ENCODE measurements around the gene FOXP2.
"Not testable (repeated sequence)": the region's sequence is repeated elsewhere in the genome, so short reads cannot be mapped to it uniquely, and the experiment has no call there.

The FOXP2 gene
- total RNA-seq = 0 to 0.72 (median 0.06) reads per million in 9 experiments

GRCh38 chr7:114414156-114415063, at the start of gene FOXP2:
TSS of gene FOXP2 (plus strand) at chr7:114414815. CDS start at chr7:114426512, 11,697 bp downstream.
- H3K27ac Mint-ChIP-seq = no peak within 1 kb of the TSS
- no peak for DNase-seq
- H3K27me3 Mint-ChIP-seq = peaks cover 0 to 7% of the 10 kb centered on the region in 2 donors
- H3K4me3 Mint-ChIP-seq = no peak within 1 kb of the TSS
- no peaks in the 10 kb centered on the region for H3K4me1 Mint-ChIP-seq (ENCODE audit: low read depth in 2 of 2)
- H3K36me3 Mint-ChIP-seq (ENCODE audit: insufficient read depth) = no peaks in the 10 kb centered on the region
- no peaks in the 10 kb centered on the region for H3K9me3 Mint-ChIP-seq
- ATAC-seq (replicated peaks) = no peak

DNA sequence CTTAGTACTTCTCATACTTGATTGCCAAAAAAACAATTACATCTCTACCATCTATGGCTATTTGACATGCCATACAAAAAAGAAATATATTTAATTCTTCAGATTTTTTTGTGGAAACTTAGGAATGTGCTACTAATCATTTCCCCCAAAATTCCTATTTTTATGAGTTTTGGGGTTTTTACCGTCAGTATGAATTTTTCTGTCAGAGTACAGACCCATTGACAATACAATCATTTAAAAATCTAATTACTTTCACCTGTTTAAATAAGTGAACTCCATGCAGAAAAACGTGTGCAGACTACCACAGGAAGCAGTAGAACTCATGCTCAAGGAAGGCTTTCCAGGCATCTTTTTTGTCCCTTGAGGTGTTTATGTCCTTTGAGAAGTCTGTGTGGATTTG, 48.8 kb upstream of the FOXP2 start:
- ATAC-seq (replicated peaks) (no peak), DNase-seq (no peak)
- no peaks in the 10 kb centered on the region for H3K36me3 Mint-ChIP-seq (ENCODE audit: insufficient read depth)
- no peaks in the 10 kb centered on the region for H3K4me1 Mint-ChIP-seq (ENCODE audit: low read depth in 2 of 2)
- no peak overlapping the region for H3K27ac Mint-ChIP-seq
- no peak overlapping the region for H3K4me3 Mint-ChIP-seq
- H3K27me3 Mint-ChIP-seq = no peaks in the 10 kb centered on the region
- H3K9me3 Mint-ChIP-seq = no peaks in the 10 kb centered on the region

GRCh38 chr7:114368492-114368891, 46.1 kb upstream of the FOXP2 start:
- no peak for ATAC-seq (replicated peaks)
- no peaks in the 10 kb centered on the region for H3K4me1 Mint-ChIP-seq (ENCODE audit: low read depth in 2 of 2)

GRCh38 chr7:114369294-114369693, 45.3 kb upstream of the FOXP2 start:
- ATAC-seq (replicated peaks) (no peak), DNase-seq (no peak)
- Mint-ChIP-seq H3K4me1 (ENCODE audit: low read depth in 2 of 2) (no peaks in the 10 kb centered on the region), H3K27ac (no peak overlapping the region), H3K4me3 (no peak overlapping the region), H3K27me3 (no peaks in the 10 kb centered on the region), H3K9me3 (no peaks in the 10 kb centered on the region), H3K36me3 (ENCODE audit: insufficient read depth) (no peaks in the 10 kb centered on the region)

More at GRCh38 chr7:114368492-114368891, 46.1 kb upstream of the FOXP2 start:
- Mint-ChIP-seq H3K27ac (no peak overlapping the region), H3K27me3 (no peaks in the 10 kb centered on the region), H3K4me3 (no peak overlapping the region), H3K36me3 (ENCODE audit: insufficient read depth) (no peaks in the 10 kb centered on the region), H3K9me3 (no peaks in the 10 kb centered on the region)
- DNase-seq = no peak

GRCh38 chr7:114372619-114373018, 42.0 kb upstream of the FOXP2 start:
- no peak overlapping the region for H3K4me3 Mint-ChIP-seq
- no peaks in the 10 kb centered on the region for H3K4me1 Mint-ChIP-seq (ENCODE audit: low read depth in 2 of 2)
- DNase-seq (no peak), ATAC-seq (replicated peaks) (no peak)
- H3K27me3 Mint-ChIP-seq = no peaks in the 10 kb centered on the region
- H3K36me3 Mint-ChIP-seq (ENCODE audit: insufficient read depth) = no peaks in the 10 kb centered on the region
- H3K9me3 Mint-ChIP-seq = peaks cover 0 to 7% of the 10 kb centered on the region in 2 donors
- no peak overlapping the region for H3K27ac Mint-ChIP-seq

- ATAC-seq (replicated peaks) (no peak), DNase-seq (no peak)
- no peak overlapping the region for H3K27ac Mint-ChIP-seq
- no peaks in the 10 kb centered on the region for H3K27me3 Mint-ChIP-seq
- H3K36me3 Mint-ChIP-seq (ENCODE audit: insufficient read depth) = no peaks in the 10 kb centered on the region
- H3K4me1 Mint-ChIP-seq (ENCODE audit: low read depth in 2 of 2) = no peaks in the 10 kb centered on the region
- H3K9me3 Mint-ChIP-seq = peaks cover 0 to 7% of the 10 kb centered on the region in 2 donors
- no peak overlapping the region for H3K4me3 Mint-ChIP-seq
Observed at GRCh38 chr7:114375907-114376306, 38.7 kb upstream of the FOXP2 start.

DNA sequence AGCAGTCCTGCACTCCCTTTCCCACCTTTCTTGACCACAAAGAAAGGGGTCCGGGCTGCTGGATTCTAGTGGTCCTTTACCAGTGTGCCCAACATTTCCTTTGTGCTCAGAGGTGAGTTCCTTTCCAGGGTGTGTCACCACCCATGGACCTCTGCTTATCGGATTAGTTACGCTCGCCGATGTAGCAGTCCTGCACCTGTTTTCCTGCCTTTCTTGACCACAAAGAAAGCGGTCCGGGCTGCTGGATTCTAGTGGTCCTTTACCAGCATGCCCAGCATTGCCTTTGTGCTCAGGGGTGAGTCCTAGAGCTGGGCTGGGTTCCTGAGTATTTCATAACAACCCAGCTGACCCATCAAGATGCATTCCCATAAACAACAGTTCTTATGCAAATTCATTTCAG, 30.7 kb upstream of the FOXP2 start:
- not testable (repeated sequence) for H3K4me1 Mint-ChIP-seq (ENCODE audit: low read depth in 2 of 2); H3K27ac Mint-ChIP-seq; H3K9me3 Mint-ChIP-seq; ATAC-seq (replicated peaks); H3K27me3 Mint-ChIP-seq; H3K4me3 Mint-ChIP-seq; H3K36me3 Mint-ChIP-seq (ENCODE audit: insufficient read depth); DNase-seq

DNA sequence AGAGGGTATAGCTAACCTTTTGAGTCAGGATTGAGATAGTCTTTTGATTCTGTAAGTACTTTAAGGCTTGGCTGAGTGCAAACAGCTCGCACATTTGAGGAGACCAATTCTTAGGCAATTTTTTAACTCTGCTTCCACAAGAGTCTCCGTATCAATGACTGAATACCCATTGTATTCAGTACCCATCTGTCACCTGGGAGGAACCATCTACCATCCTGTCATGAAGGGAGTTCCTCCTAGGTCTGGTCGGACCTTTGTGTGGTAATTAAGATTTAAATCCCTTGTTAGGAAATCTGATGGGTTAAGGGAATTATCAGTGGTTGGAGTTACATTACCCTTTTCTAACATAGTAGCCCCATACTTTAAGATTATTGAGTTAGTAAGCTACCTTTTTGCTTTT, 30.3 kb upstream of the FOXP2 start:
- H3K4me3 Mint-ChIP-seq; H3K4me1 Mint-ChIP-seq (ENCODE audit: low read depth in 2 of 2); H3K36me3 Mint-ChIP-seq (ENCODE audit: insufficient read depth); H3K27ac Mint-ChIP-seq; ATAC-seq (replicated peaks); H3K9me3 Mint-ChIP-seq; H3K27me3 Mint-ChIP-seq; DNase-seq: not testable (repeated sequence)

DNA sequence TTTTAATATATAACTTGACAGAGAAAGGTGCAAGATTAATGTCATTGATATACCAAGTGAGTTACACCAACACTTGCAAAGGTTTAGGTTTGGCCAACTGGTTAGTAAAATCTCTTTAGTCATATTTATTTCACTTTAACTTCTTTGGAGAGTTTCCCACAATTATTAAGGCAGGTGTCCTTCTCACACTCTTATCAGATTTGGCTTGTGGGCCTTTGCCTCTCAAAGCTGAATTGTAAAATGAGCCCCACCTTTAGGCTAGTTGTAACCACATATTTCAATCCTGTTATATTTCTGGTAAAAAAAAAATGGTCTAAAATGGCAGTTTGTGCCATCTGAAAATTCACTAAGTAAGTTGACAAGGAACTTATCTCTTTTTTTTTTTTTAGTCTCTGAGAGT, 26.6 kb upstream of the FOXP2 start:
- DNase-seq = no peak
- H3K9me3 Mint-ChIP-seq = no peaks in the 10 kb centered on the region
- H3K27ac Mint-ChIP-seq = no peak overlapping the region
- H3K27me3 Mint-ChIP-seq = no peaks in the 10 kb centered on the region
- ATAC-seq (replicated peaks) = no peak
- no peaks in the 10 kb centered on the region for H3K36me3 Mint-ChIP-seq (ENCODE audit: insufficient read depth)
- H3K4me1 Mint-ChIP-seq (ENCODE audit: low read depth in 2 of 2) = no peaks in the 10 kb centered on the region
- H3K4me3 Mint-ChIP-seq = no peak overlapping the region

DNA sequence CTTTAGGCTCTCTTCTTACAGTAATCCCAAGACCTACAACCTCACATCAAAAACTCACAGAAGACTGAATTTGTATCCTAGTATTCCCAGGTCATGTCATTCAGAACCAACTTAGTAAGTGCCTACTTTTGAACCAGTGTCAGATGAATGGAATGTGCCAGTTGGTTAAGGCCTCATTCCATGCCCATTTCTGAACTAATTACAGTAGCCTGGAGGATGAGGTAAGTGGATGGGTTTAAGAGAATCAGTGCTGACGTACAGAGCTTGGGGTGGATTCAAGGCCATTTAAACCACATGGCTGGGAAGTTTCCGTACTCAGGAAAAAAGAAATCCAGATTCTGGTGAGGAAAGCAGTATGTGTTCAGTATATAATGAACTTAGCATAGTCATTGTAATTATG, 21.9 kb upstream of the FOXP2 start:
- H3K9me3 Mint-ChIP-seq = no peaks in the 10 kb centered on the region
- no peaks in the 10 kb centered on the region for H3K36me3 Mint-ChIP-seq (ENCODE audit: insufficient read depth)
- no peak overlapping the region for H3K4me3 Mint-ChIP-seq
- ATAC-seq (replicated peaks) = no peak
- no peak overlapping the region for H3K27ac Mint-ChIP-seq
- H3K4me1 Mint-ChIP-seq (ENCODE audit: low read depth in 2 of 2) = no peaks in the 10 kb centered on the region
- no peak for DNase-seq
- H3K27me3 Mint-ChIP-seq = no peaks in the 10 kb centered on the region

GRCh38 chr7:114402876-114403635, 11.6 kb upstream of the FOXP2 start:
- Mint-ChIP-seq H3K4me1 (ENCODE audit: low read depth in 2 of 2) (no peaks in the 10 kb centered on the region), H3K27me3 (no peaks in the 10 kb centered on the region), H3K4me3 (no peak overlapping the region), H3K36me3 (ENCODE audit: insufficient read depth) (no peaks in the 10 kb centered on the region), H3K9me3 (no peaks in the 10 kb centered on the region), H3K27ac (no peak overlapping the region)
- ATAC-seq (replicated peaks) = no peak
- no peak for DNase-seq

DNA sequence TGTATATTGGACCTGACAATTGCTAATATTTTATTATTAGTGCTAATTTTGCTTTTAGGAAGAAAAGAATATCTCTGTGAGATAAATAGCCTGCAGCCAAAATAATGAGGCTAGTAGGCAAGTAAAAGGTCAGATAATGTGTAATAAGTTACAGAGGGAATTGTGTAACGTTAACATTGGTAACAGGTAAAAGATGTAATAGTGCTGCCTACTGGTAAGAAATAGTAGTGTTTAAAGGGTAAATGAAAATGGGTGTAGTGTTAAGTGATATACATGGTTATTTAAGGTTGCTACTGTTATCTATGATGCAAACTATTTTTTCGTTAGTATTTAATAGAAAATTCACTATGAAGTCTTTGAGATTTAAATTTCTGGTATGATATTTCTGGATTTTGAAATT, 9.2 kb upstream of the FOXP2 start:
- H3K27me3 Mint-ChIP-seq = no peaks in the 10 kb centered on the region
- DNase-seq (no peak), ATAC-seq (replicated peaks) (no peak)
- H3K27ac Mint-ChIP-seq = no peak overlapping the region
- H3K9me3 Mint-ChIP-seq = no peaks in the 10 kb centered on the region
- no peaks in the 10 kb centered on the region for H3K36me3 Mint-ChIP-seq (ENCODE audit: insufficient read depth)
- no peaks in the 10 kb centered on the region for H3K4me1 Mint-ChIP-seq (ENCODE audit: low read depth in 2 of 2)
- H3K4me3 Mint-ChIP-seq = no peak overlapping the region

GRCh38 chr7:114409750-114410149, 4.9 kb upstream of the FOXP2 start:
- Mint-ChIP-seq H3K9me3 (no peaks in the 10 kb centered on the region), H3K27ac (no peak overlapping the region), H3K36me3 (ENCODE audit: insufficient read depth) (no peaks in the 10 kb centered on the region), H3K27me3 (peaks cover 0 to 7% of the 10 kb centered on the region in 2 donors), H3K4me3 (no peak overlapping the region), H3K4me1 (ENCODE audit: low read depth in 2 of 2) (no peaks in the 10 kb centered on the region)
- no peak for DNase-seq
- ATAC-seq (replicated peaks) = no peak

DNA sequence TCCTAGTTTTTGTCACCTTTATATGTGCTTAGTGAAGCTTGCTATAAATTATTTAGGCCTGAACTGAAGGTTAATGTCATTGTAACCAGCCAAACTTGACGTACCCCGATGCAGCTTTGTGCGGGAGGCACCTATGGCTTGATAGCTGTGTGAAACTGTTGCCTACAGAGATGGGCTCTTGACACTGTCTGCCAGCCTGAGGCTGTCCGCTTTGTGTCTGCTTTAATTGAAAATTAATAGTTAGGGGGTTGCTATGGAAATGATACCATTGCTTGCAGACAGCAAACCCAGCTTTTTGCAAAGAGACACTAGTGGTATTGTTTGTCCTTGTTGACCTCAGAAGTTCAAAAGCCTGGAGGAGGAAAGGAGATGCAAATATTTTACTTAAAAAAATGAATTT, 2.1 kb upstream of the FOXP2 start:
- DNase-seq (no peak), ATAC-seq (replicated peaks) (no peak)
- H3K4me3 Mint-ChIP-seq = no peak overlapping the region
- no peaks in the 10 kb centered on the region for H3K36me3 Mint-ChIP-seq (ENCODE audit: insufficient read depth)
- no peak overlapping the region for H3K27ac Mint-ChIP-seq
- H3K27me3 Mint-ChIP-seq = peaks cover 0 to 7% of the 10 kb centered on the region in 2 donors
- H3K4me1 Mint-ChIP-seq (ENCODE audit: low read depth in 2 of 2) = no peaks in the 10 kb centered on the region
- H3K9me3 Mint-ChIP-seq = no peaks in the 10 kb centered on the region

Measured in effector memory CD8-positive, alpha-beta T cell (primary cell).